Glutamatergic neuron (in vitro differentiated cells): Measurements from ENCODE around the gene CDK5RAP3. TPM values are rescaled to one million over a fixed set of nuclear protein-coding genes. Genes with fewer than 3 reads are reported as not detected.
"Not testable (repeated sequence)": the region's sequence is repeated elsewhere in the genome, so short reads cannot be mapped to it uniquely, and the experiment has no call there.

Experiments
- DNase-seq: peaks from one replicate; pipeline ENCODE4 v3.0.0; 2022
- H3K27ac Mint-ChIP-seq: one replicate; pipeline ENCODE4 v1.8.0; 2020; ENCODE audit warnings: mild to moderate bottlenecking, mixed read lengths, inconsistent platforms; ENCODE audit not compliant: unreplicated experiment
- H3K27me3 Mint-ChIP-seq: one replicate; pipeline ENCODE4 v1.8.0; 2020; ENCODE audit warnings: mild to moderate bottlenecking, moderate library complexity, mixed read lengths, inconsistent platforms; ENCODE audit not compliant: unreplicated experiment
- H3K36me3 Mint-ChIP-seq: one replicate; pipeline ENCODE4 v1.8.0; 2020; ENCODE audit warnings: mild to moderate bottlenecking, mixed read lengths, inconsistent platforms; ENCODE audit not compliant: unreplicated experiment
- H3K4me1 Mint-ChIP-seq: one replicate; pipeline ENCODE4 v1.8.0; 2020; ENCODE audit warnings: mild to moderate bottlenecking, low read depth, mixed read lengths, inconsistent platforms; ENCODE audit not compliant: unreplicated experiment
- H3K4me3 Mint-ChIP-seq: one replicate; pipeline ENCODE4 v1.8.0; 2020; ENCODE audit warnings: mild to moderate bottlenecking, mixed read lengths, inconsistent platforms; ENCODE audit not compliant: unreplicated experiment
- H3K9me3 Mint-ChIP-seq: one replicate; pipeline ENCODE4 v1.8.0; 2020; ENCODE audit warnings: mild to moderate bottlenecking, moderate library complexity, mixed read lengths, inconsistent platforms; ENCODE audit not compliant: unreplicated experiment
- CTCF ChIP-seq: fragments of 200-600 bp; sonication (generic); IDR thresholded peaks from one replicate; pipeline ENCODE4 v1.5.0; 2021; ENCODE audit not compliant: partially characterized antibody, unreplicated experiment
- total RNA-seq: library from RNA; stranded (reverse); fragmentation: NEBNext Ultra II Directional; extraction: Animal tissue kit (Norgen Biotek cat#: 25700); gene quantifications from one replicate; pipeline ENCODE4 v1.2.1, GENCODE V29; 2021; ENCODE audit not compliant: unreplicated experiment

Gene CDK5RAP3
- total RNA-seq, 1 donor from 2014 or later: 196 TPM

- Mint-ChIP-seq H3K27me3 (peaks cover 1% of the 10 kb centered on the region), H3K4me3 (peak overlapping the region; percentile 52), H3K4me1 (peaks cover 45% of the 10 kb centered on the region), H3K36me3 (no peaks in the 10 kb centered on the region), H3K27ac (peak overlapping the region; percentile 50), H3K9me3 (peaks cover 17% of the 10 kb centered on the region)
- DNase-seq: no peak
- no peak for TF ChIP-seq CTCF
Observed at GRCh38 chr17:47996201-47996600, 25.3 kb downstream of the CDK5RAP3 start.

DNA sequence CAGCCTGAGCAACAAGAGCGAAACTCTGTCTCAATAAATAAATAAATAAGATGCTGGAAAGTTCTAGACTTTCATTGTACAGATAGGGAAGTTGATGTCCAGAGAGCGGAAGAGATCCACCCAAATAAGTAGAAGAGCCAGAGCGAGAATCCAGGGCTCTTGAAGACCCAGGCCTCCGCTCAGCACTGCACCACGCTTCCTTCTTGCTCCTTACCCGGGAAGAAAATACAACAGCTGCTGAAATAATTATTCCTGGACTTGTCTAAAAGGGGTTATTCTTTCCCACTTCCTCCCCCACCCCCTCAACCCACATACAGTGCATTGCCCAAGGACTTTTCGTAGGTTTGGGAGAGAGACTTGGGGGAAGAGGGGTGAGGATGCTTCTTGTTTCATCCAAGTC, 26.7 kb downstream of the CDK5RAP3 start:
- no peak for DNase-seq
- Mint-ChIP-seq H3K36me3 (no peaks in the 10 kb centered on the region), H3K4me1 (peaks cover 45% of the 10 kb centered on the region), H3K4me3 (no peak overlapping the region), H3K27ac (no peak overlapping the region), H3K27me3 (no peaks in the 10 kb centered on the region), H3K9me3 (peaks cover 14% of the 10 kb centered on the region)
- TF ChIP-seq CTCF: no peak

- no peak for TF ChIP-seq CTCF
- Mint-ChIP-seq H3K27me3 (peaks cover 2% of the 10 kb centered on the region), H3K9me3 (peaks cover 10% of the 10 kb centered on the region), H3K27ac (no peak overlapping the region), H3K36me3 (no peaks in the 10 kb centered on the region), H3K4me1 (peaks cover 45% of the 10 kb centered on the region), H3K4me3 (no peak overlapping the region)
- DNase-seq: no peak
Observed at GRCh38 chr17:47998044-47998443, 27.1 kb downstream of the CDK5RAP3 start.

DNA sequence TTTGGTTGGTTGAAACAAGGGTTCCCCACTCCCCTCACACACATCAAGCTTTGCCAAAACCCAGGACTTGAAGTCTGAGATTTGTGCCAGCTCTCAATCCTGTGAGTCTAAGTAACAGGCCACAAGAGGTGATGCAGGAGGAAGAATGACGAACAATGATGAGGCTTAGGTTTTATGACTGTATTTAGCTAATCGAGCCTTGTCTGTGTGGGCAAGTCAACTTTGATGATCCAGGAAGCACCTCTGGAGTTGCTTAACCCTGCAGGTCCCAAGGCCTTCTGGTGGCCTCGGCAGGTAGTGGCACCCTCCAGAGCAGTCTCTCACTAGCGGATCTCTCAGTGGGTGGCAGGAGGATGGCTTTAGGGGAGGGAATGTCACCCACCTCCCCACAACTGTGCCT, 28.7 kb downstream of the CDK5RAP3 start:
- Mint-ChIP-seq H3K4me3 (no peak overlapping the region), H3K27ac (peak overlapping the region; percentile 76), H3K9me3 (peaks cover 19% of the 10 kb centered on the region), H3K4me1 (peaks cover 45% of the 10 kb centered on the region), H3K36me3 (no peaks in the 10 kb centered on the region), H3K27me3 (peaks cover 9% of the 10 kb centered on the region)
- no peak for TF ChIP-seq CTCF
- DNase-seq: no peak

DNA sequence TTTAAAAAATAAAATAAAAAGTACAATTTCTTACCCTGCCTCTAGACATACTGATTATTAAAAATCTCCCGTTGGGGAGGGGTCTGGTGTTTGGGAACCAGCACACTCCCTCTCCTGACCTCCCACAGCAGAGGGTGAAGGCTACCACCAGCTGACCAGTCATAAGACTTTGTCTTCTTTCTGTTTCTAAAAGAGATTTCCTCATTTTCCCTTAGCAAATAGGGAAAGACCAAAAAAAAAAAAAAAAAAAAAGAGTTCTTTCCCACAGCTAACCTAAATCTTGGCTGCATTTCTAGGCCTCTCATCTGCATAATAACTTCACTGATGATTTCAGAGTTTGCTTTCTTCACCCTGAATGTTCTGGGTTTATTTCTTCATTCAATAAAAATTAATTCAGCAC, 30.3 kb downstream of the CDK5RAP3 start:
- no peak for TF ChIP-seq CTCF
- peaks cover 11% of the 10 kb centered on the region for H3K27me3 Mint-ChIP-seq
- H3K4me1 Mint-ChIP-seq: peaks cover 48% of the 10 kb centered on the region
- H3K36me3 Mint-ChIP-seq: no peaks in the 10 kb centered on the region
- H3K4me3 Mint-ChIP-seq: no peak overlapping the region
- DNase-seq: no peak
- H3K27ac Mint-ChIP-seq: peak overlapping the region; percentile 86
- peaks cover 15% of the 10 kb centered on the region for H3K9me3 Mint-ChIP-seq

DNA sequence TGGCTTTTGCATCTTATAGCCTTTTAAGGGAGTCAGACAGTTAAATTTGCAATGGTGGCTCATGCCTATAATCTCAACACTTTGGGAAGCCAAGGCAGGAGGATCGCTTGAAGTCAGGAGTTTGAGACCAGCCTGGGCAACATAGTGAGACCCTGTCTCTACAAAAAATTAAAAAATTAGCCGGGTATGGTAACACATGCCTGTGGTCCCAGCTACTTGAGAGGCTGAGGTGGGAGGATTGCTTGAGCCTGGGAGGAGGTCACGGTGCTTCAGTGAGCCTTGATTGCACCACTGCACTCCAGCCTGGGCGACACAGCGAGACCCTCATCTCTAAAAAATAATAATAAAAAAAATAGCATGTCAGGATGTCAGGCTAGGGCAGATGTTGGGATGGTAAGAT, 30.7 kb downstream of the CDK5RAP3 start:
- not testable (repeated sequence) for DNase-seq, H3K4me3 Mint-ChIP-seq, H3K36me3 Mint-ChIP-seq
- Mint-ChIP-seq H3K27me3 (peaks cover 12% of the 10 kb centered on the region), H3K9me3 (peaks cover 15% of the 10 kb centered on the region), H3K27ac (peak overlapping the region; percentile 100), H3K4me1 (peaks cover 45% of the 10 kb centered on the region)
